Measurements from ENCODE around the gene SEC16B.

The SEC16B gene

GRCh38 chr1:177940682-177941081 is 29.2 kb downstream of the SEC16B start:
- no peak for DNase-seq (ENCODE audit: low read depth)

GRCh38 chr1:177937931-177938330 is 31.9 kb downstream of the SEC16B start:
- no peak for DNase-seq (ENCODE audit: low read depth)

- no peak for DNase-seq (ENCODE audit: low read depth)
These were observed 32.6 kb downstream of the SEC16B start for GRCh38 chr1:177937174-177937770.

- DNase-seq (ENCODE audit: low read depth), result no peak
These were observed 34.0 kb downstream of the SEC16B start for GRCh38 chr1:177935638-177936415.

GRCh38 chr1:177934927-177935326 is 34.9 kb downstream of the SEC16B start:
- DNase-seq (ENCODE audit: low read depth), result no peak

- no peak for DNase-seq (ENCODE audit: low read depth)
These were observed 35.4 kb downstream of the SEC16B start for GRCh38 chr1:177934461-177934860.

- no peak for DNase-seq (ENCODE audit: low read depth)
These were observed 36.0 kb downstream of the SEC16B start for GRCh38 chr1:177933881-177934280.

GRCh38 chr1:177932123-177932522 is 37.7 kb downstream of the SEC16B start:
- no peak for DNase-seq (ENCODE audit: low read depth)

- no peak for DNase-seq (ENCODE audit: low read depth)
These were observed 40.9 kb downstream of the SEC16B start for GRCh38 chr1:177928952-177929351.

GRCh38 chr1:177928194-177928593 is 41.7 kb downstream of the SEC16B start:
- no peak for DNase-seq (ENCODE audit: low read depth)

GRCh38 chr1:177927021-177927596 is 42.7 kb downstream of the SEC16B start:
- no peak for DNase-seq (ENCODE audit: low read depth)

- no peak for DNase-seq (ENCODE audit: low read depth)
These were observed 43.7 kb downstream of the SEC16B start for GRCh38 chr1:177926201-177926600.

- DNase-seq (ENCODE audit: low read depth), result no peak
These were observed 44.9 kb downstream of the SEC16B start for GRCh38 chr1:177925006-177925405.

- no peak for DNase-seq (ENCODE audit: low read depth)
These were observed 46.4 kb downstream of the SEC16B start for GRCh38 chr1:177923441-177923840.

GRCh38 chr1:177922209-177922608 is 47.6 kb downstream of the SEC16B start:
- no peak for DNase-seq (ENCODE audit: low read depth)

GRCh38 chr1:177921590-177921989 is 48.3 kb downstream of the SEC16B start:
- no peak for DNase-seq (ENCODE audit: low read depth)

- no peak for DNase-seq (ENCODE audit: low read depth)
These were observed 49.8 kb downstream of the SEC16B start for GRCh38 chr1:177920091-177920490.

- DNase-seq (ENCODE audit: low read depth), result no peak
These were observed 54.2 kb downstream of the SEC16B start for GRCh38 chr1:177915641-177916040.

GRCh38 chr1:177914603-177915002 is 55.3 kb downstream of the SEC16B start:
- no peak for DNase-seq (ENCODE audit: low read depth)

- no peak for DNase-seq (ENCODE audit: low read depth)
These were observed 55.9 kb downstream of the SEC16B start for GRCh38 chr1:177913762-177914540.

- DNase-seq (ENCODE audit: low read depth), result no peak
These were observed 56.9 kb downstream of the SEC16B start for GRCh38 chr1:177912991-177913390.

- no peak for DNase-seq (ENCODE audit: low read depth)
These were observed 60.4 kb downstream of the SEC16B start for GRCh38 chr1:177909416-177909815.

GRCh38 chr1:177907000-177907399 is 62.9 kb downstream of the SEC16B start:
- DNase-seq (ENCODE audit: low read depth), result no peak

Measured in T follicular helper cell (primary cell).